ENCODE data around the gene GALNT9. TPM values are rescaled to one million over a fixed set of nuclear protein-coding genes. Genes with fewer than 3 reads are reported as not detected.
A peak's percentile ranks its signal among the peaks of the same experiment; 100 is the strongest.

Gene GALNT9
- total RNA-seq, 1 donor from 2014 or later, result 4.9 TPM

GRCh38 chr12:132191715-132192553, 137.5 kb downstream of the GALNT9 start:
- no peak for FAIRE-seq
- DNase-seq (ENCODE audit: low spot score in 2 of 2), result no peak

- DNase-seq (ENCODE audit: low spot score in 2 of 2) (no peak), FAIRE-seq (no peak)
Measured at GRCh38 chr12:132190834-132191500, 138.4 kb downstream of the GALNT9 start.

DNA sequence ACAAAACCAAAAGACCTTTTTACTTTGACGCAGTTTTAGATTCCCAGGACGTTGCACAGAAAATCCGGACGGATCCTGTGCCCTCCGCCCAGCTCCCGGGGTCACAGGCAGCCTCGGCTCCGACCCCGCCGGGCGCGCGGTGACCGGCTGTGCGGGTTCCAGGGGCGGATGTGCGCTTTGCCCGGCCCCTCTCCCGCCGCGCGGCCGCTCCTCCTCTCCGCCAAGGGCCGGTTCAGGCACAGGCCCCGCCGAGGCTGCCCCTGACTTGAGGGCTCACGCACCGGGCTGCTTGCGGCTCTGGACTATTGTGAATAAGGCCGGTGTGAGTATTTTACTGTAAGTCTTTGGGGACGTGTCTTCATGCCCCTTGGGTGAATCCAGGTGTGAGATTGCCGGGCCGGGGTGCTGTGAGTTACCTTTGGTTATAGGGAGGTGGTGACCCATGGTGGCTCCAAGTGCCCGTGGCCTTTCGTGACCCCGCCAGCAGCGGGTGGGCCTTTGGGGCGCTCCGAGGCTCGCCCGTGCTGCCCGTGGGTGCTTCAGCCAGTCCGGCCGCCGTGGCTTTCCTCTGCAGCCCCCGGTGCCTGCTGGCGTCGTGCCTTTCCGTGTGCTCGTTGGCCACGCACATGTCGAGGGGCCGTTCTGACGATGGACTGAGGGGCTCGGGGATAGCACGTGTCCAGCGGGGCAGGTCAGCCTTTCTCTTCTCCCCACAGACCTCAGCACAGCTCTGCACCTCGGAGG, 139.2 kb downstream of the GALNT9 start:
- FAIRE-seq, result no peak

DNA sequence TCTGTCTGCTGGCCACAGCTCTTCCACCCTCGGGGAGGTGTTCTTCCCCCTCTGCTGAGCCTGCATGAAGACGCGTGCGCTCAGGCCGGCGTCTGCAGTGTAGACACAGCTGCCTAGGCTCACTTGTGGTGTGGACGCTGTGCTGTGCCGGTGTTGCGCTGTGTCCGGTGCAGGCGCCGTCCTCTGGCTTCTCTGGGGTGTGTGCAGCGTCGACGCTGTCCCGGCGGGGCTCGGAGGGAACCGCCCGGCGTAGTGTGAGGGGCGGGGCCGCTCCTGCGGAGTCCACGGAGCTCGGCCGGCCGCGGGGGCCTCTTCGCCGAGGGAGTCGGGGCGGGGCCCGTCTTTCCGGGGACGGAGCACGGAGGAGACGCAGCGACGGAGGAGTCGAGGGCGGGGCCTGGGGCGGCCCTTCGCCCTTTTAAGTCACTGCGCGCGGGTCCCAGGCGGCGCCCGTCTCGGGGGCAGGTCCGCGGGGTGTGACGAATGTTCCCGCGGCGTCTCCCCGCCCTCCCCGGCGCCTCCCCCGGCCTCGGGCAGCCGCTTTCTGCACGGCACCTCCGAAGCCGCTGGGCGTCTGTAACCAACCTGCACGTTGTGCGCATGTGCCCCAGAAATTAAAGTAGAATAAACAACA, 139.9 kb downstream of the GALNT9 start:
- peak; percentile 94 to 96 for DNase-seq (ENCODE audit: low spot score in 2 of 2)
- FAIRE-seq, result no peak

More for the DNA sequence above, 139.2 kb downstream of the GALNT9 start:
- no peak for DNase-seq (ENCODE audit: low spot score in 2 of 2)

- DNase-seq (ENCODE audit: low spot score in 2 of 2), result no peak
- FAIRE-seq, result no peak
Measured at GRCh38 chr12:132188916-132189325, 140.5 kb downstream of the GALNT9 start.

DNA sequence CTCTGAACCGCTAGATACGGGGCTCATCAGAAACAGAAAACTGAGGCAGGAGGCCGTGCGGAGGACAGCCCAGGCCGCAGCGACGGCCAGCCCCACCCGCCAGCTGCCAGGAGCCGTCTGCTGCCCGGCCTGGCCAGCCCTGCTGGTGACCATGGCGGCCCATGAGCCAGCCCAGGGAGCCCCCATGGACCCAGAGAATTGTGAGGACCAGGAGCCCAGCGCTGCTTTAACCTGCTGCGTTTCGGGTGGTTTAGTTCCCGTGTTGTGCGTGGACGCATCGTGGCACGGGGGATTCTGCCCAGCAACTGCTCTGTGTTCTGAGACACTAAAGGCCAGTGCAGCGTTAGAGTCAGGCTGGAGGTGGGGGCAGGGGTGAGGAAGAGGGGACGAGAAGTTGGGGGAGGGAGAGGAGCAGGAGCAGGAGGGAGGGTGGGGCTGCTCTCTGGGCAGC, 140.9 kb downstream of the GALNT9 start:
- DNase-seq (ENCODE audit: low spot score in 2 of 2), result no peak
- no peak for FAIRE-seq

- FAIRE-seq (no peak), DNase-seq (ENCODE audit: low spot score in 2 of 2) (no peak)
Measured at GRCh38 chr12:132187646-132188450, 141.5 kb downstream of the GALNT9 start.

DNA sequence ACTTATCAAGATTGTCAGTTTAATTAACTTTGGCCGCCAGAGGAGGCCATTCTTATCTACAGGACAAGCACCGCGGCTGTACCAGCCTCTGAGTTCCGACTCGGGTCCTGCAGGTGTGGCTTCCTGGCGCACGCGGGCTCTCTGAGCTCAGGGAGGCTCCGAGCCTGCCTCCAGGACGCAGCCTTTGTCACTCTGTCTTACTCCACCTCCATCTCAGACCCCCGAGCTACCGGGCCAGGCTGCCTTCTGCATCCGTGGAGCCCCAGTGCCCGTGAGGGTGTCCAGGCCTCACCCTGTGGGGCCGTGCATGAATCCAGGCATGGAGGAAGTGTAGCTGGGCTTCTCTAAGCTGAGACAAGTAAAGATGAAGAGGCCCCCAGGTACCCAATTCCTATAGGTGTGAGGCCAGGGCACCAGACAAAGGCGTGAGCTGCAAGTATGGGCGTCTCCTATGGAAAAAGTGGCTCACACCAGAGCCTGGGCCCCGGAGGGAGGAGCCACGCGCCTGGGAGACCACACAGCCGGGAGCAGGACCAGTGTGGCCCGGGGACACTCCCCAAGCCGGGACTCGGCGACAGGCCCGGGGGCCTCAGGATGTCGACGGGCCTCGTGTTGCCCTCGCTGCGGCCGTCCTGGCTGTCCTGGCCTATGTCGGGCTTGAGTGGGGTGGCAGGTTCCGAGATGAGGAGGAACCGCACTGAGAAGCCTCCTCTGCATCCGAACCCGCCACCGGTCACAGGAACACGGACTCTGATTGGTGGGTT, 142.3 kb downstream of the GALNT9 start:
- FAIRE-seq, result no peak

DNA sequence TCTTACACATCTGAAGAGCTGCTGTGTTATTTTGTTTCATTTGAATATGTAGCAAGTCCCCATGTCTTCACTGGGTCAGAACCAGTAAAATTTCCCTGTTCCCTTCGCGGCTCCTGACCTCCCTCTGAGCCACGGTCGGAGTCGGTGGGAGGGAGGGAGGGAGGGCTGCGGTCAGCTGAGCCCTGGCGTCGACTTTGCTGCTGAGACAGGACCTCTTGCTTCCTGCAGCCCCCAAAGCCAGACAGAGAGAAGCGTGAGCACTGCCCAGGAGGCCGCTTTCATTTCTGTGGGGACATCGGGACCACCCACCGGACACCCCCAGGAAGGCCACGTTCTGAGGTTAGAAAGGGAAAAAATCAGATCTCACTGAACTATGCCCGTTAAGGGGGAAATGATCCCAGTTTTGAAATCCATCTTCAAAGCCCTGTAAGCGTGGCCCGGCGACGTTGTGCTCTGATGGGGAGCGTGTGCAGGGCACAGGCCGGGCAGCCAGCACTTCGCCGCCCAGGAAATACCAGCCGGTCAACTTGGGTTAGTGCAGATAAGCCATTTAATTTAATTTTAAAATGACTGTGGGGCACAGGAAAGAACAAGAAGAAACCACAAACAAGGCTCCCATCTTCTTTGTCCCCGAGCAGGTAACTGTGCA, 143.1 kb downstream of the GALNT9 start:
- DNase-seq (ENCODE audit: low spot score in 2 of 2) (no peak), FAIRE-seq (no peak)

More for the DNA sequence above, 142.3 kb downstream of the GALNT9 start:
- no peak for DNase-seq (ENCODE audit: low spot score in 2 of 2)

GRCh38 chr12:132185705-132186104, 143.7 kb downstream of the GALNT9 start:
- DNase-seq (ENCODE audit: low spot score in 2 of 2) (no peak), FAIRE-seq (no peak)

DNA sequence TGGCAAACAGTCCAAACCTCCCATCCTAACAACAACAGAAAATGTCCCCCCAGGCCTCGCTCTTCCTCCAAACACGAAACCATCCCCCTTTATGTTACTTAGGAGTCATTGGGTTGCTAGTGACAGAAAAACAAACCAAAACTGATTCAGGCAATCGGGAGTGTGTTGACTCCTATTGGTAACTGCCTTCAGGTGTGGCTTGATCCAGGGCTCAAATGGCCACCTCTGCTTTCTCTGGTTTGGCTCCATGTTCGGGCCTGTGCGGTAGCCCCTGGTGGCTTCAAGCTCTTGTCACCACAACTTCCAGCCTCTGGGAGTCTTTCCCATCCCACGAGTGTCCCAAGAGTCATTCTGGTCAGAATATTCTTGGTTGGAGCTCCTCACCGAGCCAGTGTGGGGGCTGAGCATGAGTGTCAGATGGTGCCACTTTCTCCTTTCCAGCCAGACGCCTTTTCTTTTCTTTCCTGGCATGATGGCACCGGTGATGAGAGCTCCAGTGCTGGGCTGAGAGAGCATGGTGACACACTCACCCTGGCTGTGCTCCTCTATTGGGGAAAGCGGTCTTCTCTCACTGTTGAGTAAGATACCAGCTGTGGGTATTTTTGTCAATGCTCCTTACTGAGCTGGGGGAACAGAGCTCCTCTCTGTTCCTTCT, 146.6 kb downstream of the GALNT9 start:
- DNase-seq (ENCODE audit: low spot score in 2 of 2) (no peak), FAIRE-seq (no peak)

- FAIRE-seq, result no peak
- no peak for DNase-seq (ENCODE audit: low spot score in 2 of 2)
Measured at GRCh38 chr12:132182206-132182710, 147.1 kb downstream of the GALNT9 start.

GRCh38 chr12:132181570-132182200, 147.7 kb downstream of the GALNT9 start:
- DNase-seq (ENCODE audit: low spot score in 2 of 2), result no peak
- FAIRE-seq, result no peak

GRCh38 chr12:132180648-132181546, 148.5 kb downstream of the GALNT9 start:
- DNase-seq (ENCODE audit: low spot score in 2 of 2), result no peak
- no peak for FAIRE-seq

GRCh38 chr12:132179431-132180362, 149.7 kb downstream of the GALNT9 start:
- FAIRE-seq, result no peak
- no peak for DNase-seq (ENCODE audit: low spot score in 2 of 2)

Measured in frontal cortex (tissue), 4 donors.